ENCODE results near the gene MEAF6. TPM values are rescaled to one million over a fixed set of nuclear protein-coding genes. Genes with fewer than 3 reads are reported as not detected.

Gene MEAF6
- total RNA-seq, 1 donor from 2014 or later: 79.9 TPM

DNA sequence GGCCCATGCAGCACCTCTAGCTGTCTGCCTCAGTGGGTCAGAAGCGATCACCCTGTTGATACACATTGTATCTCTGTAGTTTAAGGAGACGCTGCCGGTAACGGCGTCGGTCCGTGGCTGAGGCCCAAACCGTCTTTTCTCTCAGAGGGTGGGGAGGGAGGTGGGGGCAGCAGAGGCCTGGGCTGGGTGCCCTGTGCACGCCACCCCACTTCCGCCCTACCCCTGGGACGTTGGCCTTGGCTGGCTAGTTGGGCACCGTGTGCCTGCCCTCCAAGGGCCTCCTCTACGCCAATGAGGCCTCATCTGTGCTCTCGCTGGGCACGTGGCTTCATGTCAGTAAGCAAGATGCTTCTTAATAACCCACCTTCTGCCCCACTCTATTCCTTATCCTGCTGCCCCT is 30.8 kb downstream of the MEAF6 start:
- H3K9me3 Mint-ChIP-seq: no peaks in the 10 kb centered on the region
- H3K36me3 Mint-ChIP-seq: no peaks in the 10 kb centered on the region
- H3K27ac Mint-ChIP-seq: peak overlapping the region; percentile 62
- TF ChIP-seq, protein P1, sequence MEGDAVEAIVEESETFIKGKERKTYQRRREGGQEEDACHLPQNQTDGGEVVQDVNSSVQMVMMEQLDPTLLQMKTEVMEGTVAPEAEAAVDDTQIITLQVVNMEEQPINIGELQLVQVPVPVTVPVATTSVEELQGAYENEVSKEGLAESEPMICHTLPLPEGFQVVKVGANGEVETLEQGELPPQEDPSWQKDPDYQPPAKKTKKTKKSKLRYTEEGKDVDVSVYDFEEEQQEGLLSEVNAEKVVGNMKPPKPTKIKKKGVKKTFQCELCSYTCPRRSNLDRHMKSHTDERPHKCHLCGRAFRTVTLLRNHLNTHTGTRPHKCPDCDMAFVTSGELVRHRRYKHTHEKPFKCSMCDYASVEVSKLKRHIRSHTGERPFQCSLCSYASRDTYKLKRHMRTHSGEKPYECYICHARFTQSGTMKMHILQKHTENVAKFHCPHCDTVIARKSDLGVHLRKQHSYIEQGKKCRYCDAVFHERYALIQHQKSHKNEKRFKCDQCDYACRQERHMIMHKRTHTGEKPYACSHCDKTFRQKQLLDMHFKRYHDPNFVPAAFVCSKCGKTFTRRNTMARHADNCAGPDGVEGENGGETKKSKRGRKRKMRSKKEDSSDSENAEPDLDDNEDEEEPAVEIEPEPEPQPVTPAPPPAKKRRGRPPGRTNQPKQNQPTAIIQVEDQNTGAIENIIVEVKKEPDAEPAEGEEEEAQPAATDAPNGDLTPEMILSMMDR (conservative IDR thresholded peaks at IDR 0.05): no peak
- no peak for DNase-seq (ENCODE audit: extremely low spot score, unreplicated experiment)
- H3K4me3 Mint-ChIP-seq: no peak overlapping the region
- no peaks in the 10 kb centered on the region for H3K27me3 Mint-ChIP-seq
- peaks cover 6% of the 10 kb centered on the region for H3K4me1 Mint-ChIP-seq (ENCODE audit: unreplicated experiment)

DNA sequence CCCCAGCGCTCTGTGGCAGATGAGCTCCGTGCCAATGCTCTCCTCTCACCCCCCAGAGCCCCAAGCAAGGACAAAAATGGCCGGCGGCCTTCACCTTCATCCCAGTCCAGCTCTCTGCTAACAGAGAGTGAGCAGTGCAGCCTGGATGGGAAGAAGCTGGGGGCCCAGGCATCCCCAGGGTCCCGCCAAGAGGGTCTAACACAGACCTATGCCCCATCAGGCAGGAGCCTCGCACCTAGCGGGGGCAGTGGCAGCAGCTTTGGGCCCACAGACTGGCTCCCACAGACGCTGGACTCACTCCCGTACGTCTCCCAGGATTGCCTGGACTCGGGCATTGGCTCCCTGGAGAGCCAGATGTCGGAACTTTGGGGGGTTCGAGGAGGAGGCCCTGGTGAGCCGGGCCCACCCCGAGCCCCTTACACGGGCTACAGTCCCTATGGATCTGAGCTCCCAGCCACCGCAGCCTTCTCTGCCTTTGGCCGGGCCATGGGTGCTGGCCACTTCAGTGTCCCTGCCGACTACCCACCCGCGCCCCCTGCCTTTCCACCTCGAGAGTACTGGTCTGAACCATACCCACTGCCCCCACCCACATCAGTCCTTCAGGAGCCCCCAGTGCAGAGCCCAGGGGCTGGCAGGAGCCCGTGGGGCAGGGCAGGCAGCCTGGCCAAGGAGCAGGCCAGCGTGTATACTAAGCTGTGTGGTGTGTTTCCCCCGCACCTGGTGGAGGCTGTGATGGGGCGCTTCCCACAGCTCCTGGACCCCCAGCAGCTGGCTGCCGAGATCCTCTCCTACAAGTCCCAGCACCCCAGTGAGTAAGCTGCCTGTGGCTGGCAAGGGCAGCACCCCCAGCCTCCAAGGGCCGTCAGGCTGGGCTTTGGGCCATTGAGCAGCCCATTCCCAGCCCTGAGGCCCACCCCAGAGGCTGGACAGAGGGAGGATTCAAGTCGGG is 31.5 kb downstream of the MEAF6 start:
- no peak for DNase-seq (ENCODE audit: extremely low spot score, unreplicated experiment)
- Mint-ChIP-seq H3K27me3 (no peaks in the 10 kb centered on the region), H3K27ac (no peak overlapping the region), H3K36me3 (no peaks in the 10 kb centered on the region), H3K4me3 (peak overlapping the region; percentile 36), H3K4me1 (ENCODE audit: unreplicated experiment) (peaks cover 6% of the 10 kb centered on the region), H3K9me3 (no peaks in the 10 kb centered on the region)
- TF ChIP-seq, protein P1 (conservative IDR thresholded peaks at IDR 0.05): no peak

DNA sequence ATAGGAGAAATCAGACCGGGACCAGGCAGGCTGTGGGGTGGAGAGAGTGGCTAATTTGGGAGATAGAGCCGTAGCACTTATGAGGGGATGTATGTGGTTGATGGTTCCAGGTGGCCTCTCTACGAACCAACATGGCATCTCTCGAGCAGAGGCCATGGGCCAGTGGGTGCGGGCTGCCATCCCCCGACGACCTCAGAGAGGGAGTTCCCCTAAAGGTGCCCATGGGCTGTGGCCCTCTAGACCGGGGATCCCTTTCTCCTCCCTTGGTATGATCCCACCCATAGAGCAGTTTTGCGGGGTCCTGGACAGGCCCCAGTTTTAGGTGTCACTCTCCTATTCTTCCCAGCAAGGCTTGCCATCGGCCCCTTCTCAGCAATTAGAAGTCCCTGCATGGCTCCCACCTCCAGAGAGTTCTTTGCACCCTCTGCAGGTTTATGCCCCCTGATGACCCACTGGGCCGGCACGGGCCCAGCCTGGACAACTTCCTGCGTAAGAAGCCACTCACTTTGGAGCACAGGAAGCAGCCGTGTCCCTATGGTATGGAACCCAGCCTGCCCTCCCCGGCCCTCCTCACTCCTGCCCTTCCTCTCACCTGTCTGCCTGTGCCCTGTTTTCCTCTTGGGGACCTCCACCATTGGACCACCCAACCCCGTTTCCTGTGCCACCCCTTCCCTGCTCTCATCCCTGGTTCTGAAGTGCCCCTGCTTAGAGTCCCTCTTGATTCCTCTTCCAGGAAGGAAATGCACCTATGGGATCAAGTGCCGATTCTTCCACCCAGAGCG is 32.4 kb downstream of the MEAF6 start:
- no peak for DNase-seq (ENCODE audit: extremely low spot score, unreplicated experiment)
- Mint-ChIP-seq H3K4me3 (peak overlapping the region; percentile 36), H3K27me3 (no peaks in the 10 kb centered on the region), H3K9me3 (no peaks in the 10 kb centered on the region), H3K27ac (no peak overlapping the region), H3K36me3 (no peaks in the 10 kb centered on the region), H3K4me1 (ENCODE audit: unreplicated experiment) (peaks cover 7% of the 10 kb centered on the region)
- TF ChIP-seq, protein P1 (conservative IDR thresholded peaks at IDR 0.05): no peak

- DNase-seq (ENCODE audit: extremely low spot score, unreplicated experiment): no peak
- TF ChIP-seq, protein P1 (conservative IDR thresholded peaks at IDR 0.05): no peak
- no peaks in the 10 kb centered on the region for H3K27me3 Mint-ChIP-seq
- H3K4me1 Mint-ChIP-seq (ENCODE audit: unreplicated experiment): peaks cover 8% of the 10 kb centered on the region
- no peak overlapping the region for H3K4me3 Mint-ChIP-seq
- H3K27ac Mint-ChIP-seq: peak overlapping the region; percentile 29
- no peaks in the 10 kb centered on the region for H3K36me3 Mint-ChIP-seq
- H3K9me3 Mint-ChIP-seq: no peaks in the 10 kb centered on the region
Measured at GRCh38 chr1:37481289-37482003, 33.1 kb downstream of the MEAF6 start.

DNA sequence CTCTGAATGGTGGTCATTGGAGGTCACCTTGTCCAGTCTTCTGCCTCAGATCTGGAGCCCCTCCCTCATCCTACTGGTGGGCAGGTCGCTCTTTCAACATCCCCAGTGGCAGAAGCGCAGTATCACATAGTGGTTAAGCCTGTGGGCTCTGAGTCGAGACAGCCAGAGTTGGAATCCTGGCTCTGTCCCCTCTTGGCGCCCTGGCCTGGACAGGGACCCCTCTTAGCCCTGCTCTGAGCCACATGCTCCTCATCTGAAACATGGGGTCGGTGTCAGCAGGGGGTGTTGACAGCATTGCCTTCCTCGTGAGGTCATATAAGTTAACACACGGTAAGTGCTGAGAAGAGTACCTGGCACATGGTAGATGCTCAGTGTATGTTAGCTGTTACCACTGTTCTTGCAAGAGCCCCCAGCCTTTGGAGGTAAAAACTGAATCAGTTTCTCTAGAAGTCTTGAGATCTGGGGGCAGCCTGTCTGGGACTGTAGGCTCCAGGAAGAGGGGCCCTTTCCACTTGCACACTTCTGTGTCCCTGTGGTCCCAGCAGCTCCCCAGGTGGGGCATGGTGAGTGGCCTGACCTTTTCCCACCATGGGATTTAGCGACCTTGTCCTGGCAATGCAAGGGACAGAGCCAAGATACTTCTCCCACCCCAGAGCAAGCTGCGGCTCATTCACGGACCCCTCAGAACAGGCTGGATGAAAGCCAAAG is 33.8 kb downstream of the MEAF6 start:
- no peak for DNase-seq (ENCODE audit: extremely low spot score, unreplicated experiment)
- H3K36me3 Mint-ChIP-seq: no peaks in the 10 kb centered on the region
- H3K27ac Mint-ChIP-seq: no peak overlapping the region
- no peak overlapping the region for H3K4me3 Mint-ChIP-seq
- TF ChIP-seq, protein P1 (conservative IDR thresholded peaks at IDR 0.05): no peak
- no peaks in the 10 kb centered on the region for H3K27me3 Mint-ChIP-seq
- H3K9me3 Mint-ChIP-seq: no peaks in the 10 kb centered on the region
- peaks cover 8% of the 10 kb centered on the region for H3K4me1 Mint-ChIP-seq (ENCODE audit: unreplicated experiment)
